H1 (cell line): ENCODE data around the gene DCDC2C. TPM values are rescaled to one million over a fixed set of nuclear protein-coding genes. Genes with fewer than 3 reads are reported as not detected.

ENCODE experiments used
- CTCF ChIA-PET: fragments of 300-600 bp; sonication (Branson Sonifier 250); formaldehyde crosslinking; loops from one replicate; lab custom pipeline; 2021; ENCODE audit not compliant: partially characterized antibody; lab: Charles Lee
- POLR2A ChIA-PET: fragments of 300-600 bp; sonication (Branson Sonifier 250); formaldehyde crosslinking; loops from one replicate; lab custom pipeline; 2021; ENCODE audit warnings: inconsistent platforms; ENCODE audit not compliant: partially characterized antibody; lab: Charles Lee
- DNase-seq, 2 experiments: peaks; one replicate each; pipeline versions ENCODE4 v3.0.0 to v3.0.0-alpha.2; 2010 to 2022; ENCODE audit warnings: low spot score in 2 of 2, low read depth in 1 of 2, mixed read lengths in 1 of 2
- FAIRE-seq: peaks from 2 replicates; lab custom pipeline; 2011; peaks lifted over from hg19 to GRCh38; lab: Jason Lieb, UNC
- H2AFZ ChIP-seq: 2 replicates; pipeline ENCODE4 v1.8.1; 2012; ENCODE audit warnings: low read length, inconsistent platforms
- H2AK5ac ChIP-seq: 2 replicates; pipeline ENCODE4 v1.6.1; 2013; ENCODE audit warnings: low read depth, low read length
- H2BK120ac ChIP-seq: replicated peaks from 2 replicates; pipeline ENCODE3; 2013; ENCODE audit warnings: low read depth, low read length, inconsistent platforms
- H2BK12ac ChIP-seq: 2 replicates; pipeline ENCODE4 v1.6.1; 2013; ENCODE audit warnings: low read depth, low read length
- H2BK15ac ChIP-seq: 2 replicates; pipeline ENCODE4 v1.6.1; 2013; ENCODE audit warnings: low read length
- H2BK20ac ChIP-seq: 2 replicates; pipeline ENCODE4 v1.6.1; 2013; ENCODE audit warnings: low read length
- H2BK5ac ChIP-seq: 2 replicates; pipeline ENCODE4 v1.6.1; 2013; ENCODE audit warnings: low read depth, low read length
- H3K14ac ChIP-seq: 2 replicates; pipeline ENCODE4 v1.6.1; 2013; ENCODE audit warnings: inconsistent platforms; ENCODE audit not compliant: insufficient read length
- H3K18ac ChIP-seq: 2 replicates; pipeline ENCODE4 v1.6.1; 2013; ENCODE audit warnings: low read length; ENCODE audit errors: extremely low read depth
- H3K23ac ChIP-seq: 2 replicates; pipeline ENCODE4 v1.6.1; 2013; ENCODE audit warnings: inconsistent platforms; ENCODE audit not compliant: insufficient read length
- H3K23me2 ChIP-seq: 2 replicates; pipeline ENCODE4 v1.6.1; 2013; ENCODE audit warnings: low read depth, low read length
- H3K27ac ChIP-seq: 2 replicates; pipeline ENCODE4 v1.6.1; 2011; ENCODE audit warnings: low read depth, low read length, inconsistent platforms
- H3K27me3 ChIP-seq, 4 experiments: replicated peaks in 1 of 4; 1 replicate in 1 of 4; 2 replicates in 3 of 4; pipeline versions ENCODE4 v1.6.1 to v1.8.1; 2011 to 2013; ENCODE audit warnings: low read length in 3 of 4, mild to moderate bottlenecking in 3 of 4, inconsistent platforms in 2 of 4, mixed read lengths in 2 of 4, moderate library complexity in 1 of 4; ENCODE audit not compliant: control insufficient read depth in 3 of 4, insufficient read depth in 3 of 4; ENCODE audit errors: extremely low read depth in 1 of 4
- H3K36me3 ChIP-seq, 4 experiments: 2 replicates each; pipeline versions ENCODE4 v1.6.1 to v1.8.1; 2011 to 2013; ENCODE audit warnings: mild to moderate bottlenecking in 4 of 4, low read length in 3 of 4, moderate library complexity in 2 of 4, control low read depth in 1 of 4, inconsistent platforms in 1 of 4; ENCODE audit not compliant: insufficient read depth in 4 of 4, control insufficient read depth in 2 of 4
- H3K4ac ChIP-seq: replicated peaks from 2 replicates; pipeline ENCODE3; 2013; ENCODE audit warnings: low read length, low read depth, mixed read lengths, inconsistent platforms; ENCODE audit not compliant: insufficient read length
- H3K4me1 ChIP-seq, 4 experiments: replicated peaks in 1 of 4; 1 replicate in 1 of 4; 2 replicates in 3 of 4; pipeline versions ENCODE4 v1.6.1 to v1.8.1; 2011 to 2013; ENCODE audit warnings: low read length in 3 of 4, inconsistent platforms in 2 of 4, mixed read lengths in 1 of 4; ENCODE audit not compliant: insufficient read depth in 4 of 4, control insufficient read depth in 3 of 4
- H3K4me2 ChIP-seq, 2 experiments: 2 replicates each; pipeline versions ENCODE4 v1.6.1 to v1.8.1; 2011 to 2013; ENCODE audit warnings: low read depth in 2 of 2, low read length in 2 of 2, control low read depth in 1 of 2, inconsistent platforms in 1 of 2, mild to moderate bottlenecking in 1 of 2; ENCODE audit not compliant: insufficient read depth in 1 of 2
- H3K4me3 ChIP-seq, 4 experiments: fragments of 200-600, 300-600 bp in 1 of 4; sonication (generic), shearing (Covaris generic), sonication (Bioruptor Twin) in 1 of 4; 2 replicates each; pipeline versions ENCODE4 v1.5.1 to v1.8.1; 2011 to 2016; ENCODE audit warnings: low read length in 4 of 4, low read depth in 3 of 4, control low read depth in 2 of 4, inconsistent platforms in 2 of 4, mild to moderate bottlenecking in 2 of 4, mixed read lengths in 1 of 4, moderate library complexity in 1 of 4; ENCODE audit not compliant: insufficient read depth in 2 of 4; ENCODE audit errors: extremely low read depth in 1 of 4
- H3K56ac ChIP-seq: replicated peaks from 2 replicates; pipeline ENCODE3; 2013; ENCODE audit warnings: low read depth, mild to moderate bottlenecking, mixed read lengths, low read length, inconsistent platforms; ENCODE audit not compliant: insufficient read length
- H3K79me1 ChIP-seq: 2 replicates; pipeline ENCODE4 v1.6.1; 2013; ENCODE audit warnings: low read depth, low read length, control low read depth
- H3K79me2 ChIP-seq, 2 experiments: 2 replicates each; pipeline versions ENCODE4 v1.6.1 to v1.8.1; 2012 to 2013; ENCODE audit warnings: low read length in 2 of 2, mild to moderate bottlenecking in 2 of 2, inconsistent platforms in 1 of 2; ENCODE audit not compliant: insufficient read depth in 2 of 2, control insufficient read depth in 1 of 2
- H3K9ac ChIP-seq, 4 experiments: replicated peaks in 1 of 4; 1 replicate in 1 of 4; 2 replicates in 3 of 4; pipeline versions ENCODE4 v1.6.1 to v1.8.1; 2011 to 2013; ENCODE audit warnings: low read depth in 3 of 4, low read length in 3 of 4, control low read depth in 2 of 4, mild to moderate bottlenecking in 2 of 4, moderate library complexity in 2 of 4, inconsistent platforms in 1 of 4; ENCODE audit errors: extremely low read depth in 1 of 4
- H3K9me3 ChIP-seq, 2 experiments: 2 replicates each; pipeline versions ENCODE4 v1.6.1 to v1.8.1; 2012 to 2013; ENCODE audit warnings: mild to moderate bottlenecking in 2 of 2, moderate library complexity in 2 of 2, control low read depth in 1 of 2, inconsistent platforms in 1 of 2, low read depth in 1 of 2, low read length in 1 of 2, mixed read lengths in 1 of 2; ENCODE audit not compliant: insufficient read depth in 2 of 2
- H4K20me1 ChIP-seq, 2 experiments: replicated peaks in 1 of 2; 2 replicates each; pipeline versions ENCODE3 to v1.8.1; 2011 to 2013; ENCODE audit warnings: inconsistent platforms in 2 of 2, low read length in 2 of 2, mild to moderate bottlenecking in 1 of 2; ENCODE audit not compliant: insufficient read depth in 2 of 2, control insufficient read depth in 1 of 2
- H4K5ac ChIP-seq: 2 replicates; pipeline ENCODE4 v1.6.1; 2013; ENCODE audit warnings: low read length, low read depth, mixed read lengths, inconsistent platforms; ENCODE audit not compliant: insufficient read length
- H4K8ac ChIP-seq: 2 replicates; pipeline ENCODE4 v1.8.0; 2013; ENCODE audit warnings: mild to moderate bottlenecking, moderate library complexity, low read length, inconsistent platforms; ENCODE audit not compliant: insufficient read depth; ENCODE audit errors: extremely low read depth
- H4K91ac ChIP-seq: replicated peaks from 2 replicates; pipeline ENCODE3; 2013; ENCODE audit warnings: low read length, mixed read lengths, inconsistent platforms; ENCODE audit not compliant: insufficient read length
- BACH1 ChIP-seq: IDR thresholded peaks from 2 replicates; pipeline ENCODE4 v1.6.1; 2012; ENCODE audit warnings: low read length, improper control_type of control experiment
- FOSL1 ChIP-seq: IDR thresholded peaks from 2 replicates; pipeline ENCODE4 v1.6.1; 2011; ENCODE audit warnings: mild to moderate bottlenecking, low read depth, low read length, moderate library complexity; ENCODE audit not compliant: insufficient read depth
- MAFK ChIP-seq: IDR thresholded peaks from 2 replicates; pipeline ENCODE4 v1.6.1; 2012; ENCODE audit warnings: low read depth, mild to moderate bottlenecking, improper control_type of control experiment, low read length
- POU5F1 ChIP-seq: IDR thresholded peaks from 2 replicates; pipeline ENCODE4 v1.6.1; 2011; ENCODE audit warnings: low read depth, mild to moderate bottlenecking, low read length, moderate library complexity
- SP1 ChIP-seq: IDR thresholded peaks from 2 replicates; pipeline ENCODE4 v1.6.1; 2011; ENCODE audit warnings: low read depth, low read length
- WGBS, 2 experiments: shearing (Covaris generic) in 1 of 2; methylation state at CpG; one replicate each; pipeline versions ENCODE4 v1.1.6 to v1.1.7; 2013 to 2015; ENCODE audit warnings: low lambda C conversion rate in 2 of 2, mixed read lengths in 2 of 2, inconsistent platforms in 1 of 2, low coverage in 1 of 2, missing lambda C conversion rate in 1 of 2; ENCODE audit not compliant: insufficient replicate concordance in 2 of 2, insufficient coverage in 1 of 2, insufficient read length in 1 of 2; ENCODE audit errors: extremely low coverage in 1 of 2, missing lambda C conversion rate in 1 of 2; 5-methylcytosine and 5-hydroxymethylcytosine counted together
- polyA plus RNA-seq, 7 experiments: library from polyadenylated mRNA; depleted of rRNA in 3 of 7; stranded (reverse) in 5 of 7; unstranded in 2 of 7; fragments of >200 nt in 5 of 7; fragments of 200-250 nt in 2 of 7; gene quantifications; 1 replicate in 5 of 7; 2 replicates in 1 of 7; 4 replicates in 1 of 7; pipeline versions ENCODE4 v1.2.1 to v1.2.3, GENCODE V29; 2011 to 2013; ENCODE audit warnings: missing spikeins in 2 of 7, mixed read lengths in 2 of 7
- total RNA-seq: library from RNA; stranded (reverse); fragmentation: NEBNext Ultra II Directional; extraction: Animal tissue kit (Norgen Biotek cat#: 25700); gene quantifications from 2 replicates; pipeline ENCODE4 v1.2.1, GENCODE V29; 2021

The DCDC2C gene
- total and polyA plus RNA-seq, 2 of the 8 experiments (the other 6 are each of a cell fraction or from before 2014, with no cell fraction given): 0.50 TPM; not detected in 1

DNA sequence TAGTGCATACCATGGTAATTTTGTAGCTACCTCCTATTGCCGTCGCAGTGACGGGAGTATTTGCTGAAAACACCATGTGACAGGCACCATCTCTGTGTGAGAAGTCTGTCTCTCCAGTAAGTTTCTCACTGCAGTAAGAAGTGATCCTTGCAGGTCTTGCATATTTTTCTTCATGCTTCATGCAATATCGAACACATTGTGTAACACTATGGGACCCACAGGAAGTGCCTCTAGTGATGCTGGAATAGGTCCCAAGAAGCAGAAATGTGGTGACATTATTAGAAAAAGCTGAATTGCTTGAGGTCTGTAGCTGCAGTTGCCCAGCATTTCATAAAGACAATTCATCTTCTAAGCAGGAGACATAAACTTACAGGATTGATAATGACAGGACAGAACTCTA lies 167.6 kb downstream of the DCDC2C start:
- Histone ChIP-seq H3K4me2 (no peak overlapping the region), H3K4ac (no peak overlapping the region), H3K79me1 (no peaks in the 10 kb centered on the region), H2BK120ac (no peak overlapping the region), H3K23ac (no peak overlapping the region), H4K20me1 (no peaks in the 10 kb centered on the region), H3K4me1 (no peaks in the 10 kb centered on the region), H3K56ac (no peak overlapping the region), H3K4me3 (no peak overlapping the region), H3K36me3 (no peaks in the 10 kb centered on the region), H3K79me2 (no peaks in the 10 kb centered on the region), H2BK20ac (no peak overlapping the region), H2AK5ac (no peak overlapping the region), H2BK15ac (no peak overlapping the region), H3K23me2 (no peaks in the 10 kb centered on the region), H3K9ac (no peak overlapping the region)
- POLR2A ChIA-PET: no interaction called here
- no peak for FAIRE-seq
- TF ChIP-seq POU5F1 (no peak), FOSL1 (no peak), SP1 (no peak), BACH1 (no peak), MAFK (no peak)
- TF ChIP-seq, all 59 proteins: peak for 0
- H3K14ac ChIP-seq: no peak overlapping the region
- no peak overlapping the region for H2BK12ac ChIP-seq
- H3K18ac ChIP-seq: no peak overlapping the region
- no peak for DNase-seq
- CTCF ChIA-PET: interaction anchor here (0.8 to 1.8 kb wide), 2 partner anchors 10 to 15 kb away, joined by 3 to 5 read pairs; no protein-coding TSS in a partner anchor
- no peak overlapping the region for H2AFZ ChIP-seq
- peaks cover 0 to 2% of the 10 kb centered on the region in 2 experiments; a peak in 1 of 4 replicates for H3K9me3 ChIP-seq
- no peak overlapping the region for H3K27ac ChIP-seq
- H4K8ac ChIP-seq: no peak overlapping the region
- H2BK5ac ChIP-seq: no peak overlapping the region
- 93% methylated on average over 4 of the region's 4 CpGs; no CpG with 5 or more reads in 1 of the 2 experiments for WGBS, 2 experiments
- H4K5ac ChIP-seq: no peak overlapping the region
- H3K27me3 ChIP-seq: no peaks in the 10 kb centered on the region
- H4K91ac ChIP-seq: no peak overlapping the region
